Measurements from ENCODE around the gene PPCS.

Gene PPCS

DNA sequence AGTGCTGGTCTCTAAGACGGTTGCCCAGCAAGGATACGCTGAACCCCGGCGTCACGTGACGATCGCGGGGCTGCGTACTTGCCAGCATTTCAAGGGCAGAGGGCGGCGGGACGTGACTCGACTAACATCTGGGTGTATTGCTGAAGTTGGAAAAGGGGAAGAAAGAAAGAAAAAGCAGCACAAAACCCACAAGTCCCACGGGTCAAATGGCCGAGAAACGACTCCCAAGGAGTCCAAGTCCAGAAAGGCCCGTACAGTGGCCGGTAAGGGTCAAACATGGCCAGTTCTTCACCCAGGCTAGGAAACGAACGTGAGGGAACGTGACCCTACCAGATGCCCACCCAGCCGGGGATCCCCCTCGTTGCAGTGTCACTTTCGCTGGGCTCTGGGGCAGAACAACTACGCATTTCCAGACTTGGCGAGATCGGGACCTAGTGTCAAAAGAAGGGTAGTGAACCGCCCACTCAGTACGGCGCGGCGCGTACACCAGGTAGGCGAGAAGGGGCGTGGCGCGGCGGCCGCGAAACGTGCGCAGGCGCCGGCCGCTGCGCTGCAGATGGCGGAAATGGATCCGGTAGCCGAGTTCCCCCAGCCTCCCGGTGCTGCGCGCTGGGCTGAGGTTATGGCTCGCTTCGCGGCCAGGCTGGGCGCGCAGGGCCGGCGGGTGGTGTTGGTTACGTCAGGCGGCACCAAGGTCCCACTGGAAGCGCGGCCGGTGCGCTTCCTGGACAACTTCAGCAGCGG lies at the start of gene PPCS, which contains the start of gene ZMYND12:
Gene PPCS (plus strand): TSS at position 534 of the 744 bp plus-strand sequence. CDS start 23 bp downstream, at position 557.
Gene ZMYND12 (minus strand): TSS at position 13 of the 744 bp plus-strand sequence. CDS start 25 bp downstream, outside the sequence.
- peak; percentile 92 for DNase-seq

- no peak for DNase-seq
These were observed 41.5 kb upstream of the PPCS start for GRCh38 chr1:42414551-42415496.

DNA sequence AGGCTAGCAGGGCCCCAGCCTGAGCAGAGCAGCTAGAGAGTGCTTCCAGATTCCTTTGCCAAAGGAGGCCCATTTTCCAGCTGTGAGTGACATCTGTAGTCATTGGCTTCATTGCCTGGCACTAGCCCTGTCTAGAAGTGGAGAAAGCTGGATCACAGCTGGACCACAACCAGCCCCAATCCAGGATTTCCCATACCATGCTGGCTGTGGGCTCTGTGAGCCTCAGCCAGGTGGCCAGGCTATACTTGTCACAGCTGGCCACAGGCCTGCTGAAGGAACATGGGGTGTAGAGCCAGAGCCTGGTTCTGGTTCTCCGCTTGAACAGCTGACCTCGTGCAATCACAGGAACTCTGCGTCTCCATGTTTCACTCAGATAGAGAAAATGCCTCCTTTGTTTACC lies 39.2 kb upstream of the PPCS start:
- no peak for DNase-seq

- no peak for DNase-seq
These were observed 37.8 kb upstream of the PPCS start for GRCh38 chr1:42418516-42418915.

GRCh38 chr1:42419126-42419821 lies 37.1 kb upstream of the PPCS start:
- DNase-seq, result no peak

DNA sequence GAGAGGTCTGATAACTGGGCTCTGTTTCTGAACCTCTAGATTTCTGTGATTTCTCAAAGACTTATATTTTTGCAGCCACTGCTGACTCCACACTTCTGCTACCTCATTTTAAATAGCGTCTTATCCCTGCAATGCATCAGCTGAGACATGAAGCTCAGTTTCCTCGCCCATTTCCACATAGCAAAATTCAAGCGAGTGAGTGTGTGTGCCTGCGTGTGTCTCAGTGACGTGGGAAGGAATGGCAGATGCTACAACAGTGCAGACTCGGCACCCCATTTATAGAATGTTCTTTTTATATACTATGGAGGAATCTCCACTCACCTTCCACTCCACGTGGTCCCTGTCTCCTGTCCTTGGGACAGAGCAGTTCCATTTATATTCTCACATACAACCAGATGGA lies 36.2 kb upstream of the PPCS start:
- no peak for DNase-seq

DNA sequence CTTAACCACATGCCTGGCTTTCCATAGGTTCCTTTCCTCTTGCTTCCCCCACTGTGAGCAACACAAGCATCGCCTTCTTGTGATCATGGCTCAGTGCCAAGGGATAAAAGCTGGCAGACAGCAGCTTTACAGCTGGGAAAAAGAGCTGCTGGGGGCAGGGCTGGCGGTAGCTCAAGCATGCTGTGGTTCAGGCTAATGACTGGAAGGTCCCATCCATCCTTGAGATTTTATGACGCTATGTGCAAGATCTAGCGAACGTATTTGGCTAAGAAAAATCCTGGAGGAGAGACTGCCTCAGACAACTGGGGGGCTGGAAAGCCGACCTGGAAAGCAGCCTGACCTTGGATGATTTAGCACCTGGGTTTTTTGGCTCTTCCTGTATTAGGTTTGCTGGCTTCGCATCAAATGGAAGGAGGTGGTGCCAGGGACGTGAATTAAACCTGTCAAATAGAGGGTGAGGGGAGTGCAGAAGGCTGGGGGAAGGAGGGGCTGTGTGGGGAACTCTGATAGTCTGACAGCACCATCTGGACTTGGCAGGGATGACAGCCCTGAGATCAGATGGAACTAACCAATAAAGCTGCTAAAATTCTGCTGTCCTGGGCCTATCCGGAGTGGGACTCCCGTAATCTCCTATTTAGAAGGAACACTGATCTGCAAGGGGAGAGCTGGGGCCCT lies 35.3 kb upstream of the PPCS start:
- no peak for DNase-seq

DNA sequence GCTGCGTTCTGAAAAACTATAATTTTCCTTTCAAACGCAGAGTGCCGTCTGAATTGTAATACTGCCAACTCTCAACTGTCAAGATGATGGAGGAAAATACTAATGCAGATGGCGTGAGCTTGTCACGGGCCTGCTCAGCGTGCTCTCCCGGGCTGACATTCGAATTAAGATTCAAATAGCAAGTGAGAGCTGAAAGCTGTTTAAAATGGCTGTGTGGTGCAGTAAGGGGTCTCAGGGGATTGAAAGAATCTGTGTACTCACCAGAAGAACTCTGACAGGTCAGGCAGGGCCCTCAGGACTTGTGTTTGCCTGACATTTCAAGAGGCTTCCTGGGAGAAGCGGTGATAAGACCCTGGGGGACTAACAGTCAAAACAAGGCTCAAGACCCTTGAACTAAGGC lies 33.6 kb upstream of the PPCS start:
- DNase-seq, result no peak

GRCh38 chr1:42423681-42424080 lies 32.7 kb upstream of the PPCS start:
- no peak for DNase-seq

DNA sequence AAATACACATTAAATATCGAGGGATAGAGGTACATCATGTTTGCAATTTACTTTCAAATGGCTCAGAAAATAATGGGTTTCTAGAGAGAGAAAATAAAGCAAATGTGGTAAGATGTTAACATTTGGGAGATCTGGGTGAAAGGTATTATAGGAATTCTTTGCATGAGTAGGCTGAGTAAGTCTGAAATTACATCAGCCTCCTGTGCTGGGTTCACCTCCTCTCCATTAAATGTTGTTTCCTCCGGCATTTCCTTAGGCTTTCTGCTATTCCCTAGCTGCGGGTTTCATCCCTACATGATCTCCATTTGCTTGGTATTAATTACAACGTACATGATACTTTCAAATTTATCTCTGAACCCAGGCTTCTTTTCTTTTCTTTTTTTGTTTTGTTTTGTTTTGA lies 32.1 kb upstream of the PPCS start:
- DNase-seq, result no peak

GRCh38 chr1:42427240-42427639 lies 29.1 kb upstream of the PPCS start:
- no peak for DNase-seq

- no peak for DNase-seq
These were observed 26.7 kb upstream of the PPCS start for GRCh38 chr1:42429603-42430002.

DNA sequence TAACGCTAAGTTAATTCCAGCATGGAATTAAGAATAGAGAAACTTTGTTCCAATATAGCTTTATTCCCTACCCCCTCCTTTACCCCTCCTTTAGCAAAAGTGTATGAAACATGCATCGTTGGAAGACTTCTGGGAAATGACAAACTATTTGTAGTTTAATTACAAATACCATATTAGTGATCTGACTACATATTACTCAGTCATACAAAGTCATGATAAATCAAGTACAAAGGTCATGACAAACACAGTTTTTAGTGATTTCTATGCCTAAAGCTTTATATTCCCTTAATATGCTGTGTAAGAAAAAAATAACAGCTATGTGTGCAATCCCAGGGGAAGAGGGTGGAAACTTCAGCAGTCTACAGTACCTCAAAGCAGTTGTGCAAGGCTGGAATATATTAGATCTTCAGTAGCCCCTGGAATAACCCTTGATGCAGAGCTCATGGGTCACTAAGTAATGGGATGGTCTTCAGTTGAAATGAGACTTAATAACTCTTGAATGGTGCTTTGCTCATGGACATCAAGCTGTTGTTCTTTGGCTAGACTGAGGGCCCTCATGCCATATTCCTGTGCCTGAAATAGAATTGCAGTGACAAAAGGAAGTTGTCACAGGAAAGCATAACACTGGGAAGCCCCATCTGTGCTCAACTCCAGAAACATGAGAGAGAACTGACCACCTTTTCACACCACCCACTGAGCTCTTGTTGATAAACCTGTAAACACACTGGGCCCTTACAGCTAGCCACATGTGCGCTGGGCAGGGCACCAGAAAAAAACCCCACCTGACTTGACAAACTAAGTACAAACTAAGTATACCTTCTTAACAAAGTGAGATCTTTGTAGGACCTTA lies 25.8 kb upstream of the PPCS start:
- DNase-seq, result no peak

DNA sequence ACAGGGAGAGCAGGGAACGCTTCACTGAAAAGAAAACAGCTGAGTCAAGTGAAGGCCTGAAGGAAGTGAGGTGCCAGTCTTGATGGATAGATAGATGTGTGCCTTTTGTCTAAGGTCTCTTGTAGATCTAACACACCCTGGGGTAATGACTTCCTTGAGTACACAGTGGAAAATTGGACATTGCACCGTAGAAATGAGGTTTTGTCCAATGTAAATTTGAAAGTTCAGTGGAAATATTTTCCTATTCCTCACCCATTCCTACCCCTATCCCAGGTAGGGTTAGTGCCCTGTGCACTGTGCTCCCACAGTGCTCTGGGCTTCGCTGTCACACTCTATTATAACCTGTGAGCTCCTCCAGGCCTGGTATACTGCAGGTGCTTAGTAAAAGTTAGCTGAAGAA lies 24.8 kb upstream of the PPCS start:
- DNase-seq, result no peak

- DNase-seq, result no peak
These were observed 23.6 kb upstream of the PPCS start for GRCh38 chr1:42432714-42433113.

DNA sequence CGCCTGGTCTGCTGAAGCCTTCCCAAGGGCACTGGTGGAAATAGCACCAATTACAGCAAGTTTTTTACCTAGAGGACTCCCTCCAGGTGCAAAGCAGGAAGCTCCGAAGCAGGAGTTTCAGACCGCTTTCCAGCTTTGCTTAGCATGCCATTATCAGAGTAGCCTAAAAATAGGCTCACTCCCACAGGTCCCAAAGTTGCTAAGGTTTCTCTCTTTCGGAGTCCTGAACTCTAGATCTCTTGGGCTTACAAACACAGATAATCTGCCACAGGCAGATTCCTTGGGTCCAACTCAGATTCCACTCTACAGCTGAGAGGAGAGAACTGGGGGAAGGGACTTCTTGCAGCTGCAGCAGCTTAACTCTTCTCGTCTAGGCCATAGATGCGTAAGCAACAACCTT lies 23.0 kb upstream of the PPCS start:
- no peak for DNase-seq

- no peak for DNase-seq
These were observed 22.0 kb upstream of the PPCS start for GRCh38 chr1:42434340-42434739.

- DNase-seq, result no peak
These were observed 16.4 kb upstream of the PPCS start for GRCh38 chr1:42439940-42440339.

GRCh38 chr1:42442662-42443061 lies 13.7 kb upstream of the PPCS start:
- no peak for DNase-seq

DNA sequence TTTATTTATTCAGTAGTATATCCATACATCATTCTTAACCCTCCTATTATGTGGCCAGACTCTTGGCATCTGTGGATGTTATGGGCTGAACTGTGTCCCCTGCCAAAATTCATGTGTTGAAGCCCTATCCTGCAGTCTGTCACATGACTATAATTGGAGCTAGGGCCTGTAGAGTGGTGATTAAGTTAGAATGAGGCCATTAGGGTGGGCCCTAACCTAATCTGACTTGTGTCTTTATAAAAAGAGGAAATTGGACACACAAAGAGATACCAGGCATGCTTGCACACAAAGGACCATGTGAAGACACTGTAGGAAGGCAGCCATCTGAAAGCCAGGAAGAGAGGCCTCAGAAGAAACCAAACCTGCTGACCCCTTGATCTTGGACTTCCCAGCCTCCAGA lies 7.1 kb upstream of the PPCS start:
- DNase-seq, result no peak

DNA sequence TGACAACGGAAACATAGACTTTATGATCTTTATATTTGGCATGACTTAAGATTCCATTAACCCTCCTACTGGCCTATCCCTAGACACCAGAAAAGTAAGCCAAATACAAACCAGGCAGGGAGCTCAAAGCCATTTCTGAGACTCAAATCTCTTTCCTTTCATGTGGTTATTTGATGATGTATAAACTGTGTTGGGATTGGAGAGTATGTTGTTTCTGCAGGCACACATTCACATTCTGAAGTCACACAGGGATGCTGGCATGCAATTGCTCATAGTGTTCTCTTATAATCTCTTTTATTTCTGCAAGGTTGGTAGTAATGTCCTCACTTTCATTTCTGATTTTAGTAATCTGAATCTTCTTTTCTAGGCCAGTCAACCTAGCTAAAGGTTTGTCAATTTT lies 6.3 kb upstream of the PPCS start:
- no peak for DNase-seq

DNA sequence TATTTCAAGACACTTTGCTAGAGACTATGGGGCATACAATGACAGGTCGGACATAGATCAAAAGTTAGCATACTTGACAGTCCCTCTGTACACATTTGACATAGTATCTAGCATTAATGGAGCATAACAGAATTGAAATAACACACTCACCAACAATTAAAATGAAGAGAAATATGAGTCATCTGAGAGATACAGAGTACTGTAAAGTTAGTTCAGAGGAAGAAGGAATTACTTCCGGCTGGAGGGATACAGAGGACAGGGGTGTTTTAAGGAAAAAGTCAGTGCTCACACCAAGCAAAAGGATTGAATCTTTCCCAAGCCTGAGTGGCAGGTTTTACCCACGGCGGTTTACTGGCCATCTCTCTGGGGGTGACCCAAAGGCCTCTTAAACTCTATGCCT lies 3.0 kb upstream of the PPCS start:
- DNase-seq, result no peak

Measured in stimulated activated CD4-positive, alpha-beta T cell treated with anti-CD3 and anti-CD28 coated beads, Interleukin-12 subunit alpha, Interleukin-12 subunit beta, amount 100 ng/mL, for 4 hours (primary cell).